ENCODE measurements around the gene BIRC7. TPM values are rescaled to one million over a fixed set of nuclear protein-coding genes. Genes with fewer than 3 reads are reported as not detected.

The BIRC7 gene
- polyA plus RNA-seq, 1 donor (not counting 4 experiments of a cell fraction or from before 2014, with no cell fraction given): not detected

GRCh38 chr20:63268671-63269439, 33.1 kb downstream of the BIRC7 start:
- peak; percentile 68 for FAIRE-seq
- no peak for DNase-seq (ENCODE audit: low read depth, low spot score)
- H3K27me3 ChIP-seq (ENCODE audit: control insufficient read depth, extremely low read depth, insufficient read depth, low read length): peaks cover 7% of the 10 kb centered on the region
- H3K4me3 ChIP-seq (ENCODE audit: control insufficient read depth in 2 of 3, extremely low read depth in 1 of 3, insufficient read depth in 2 of 3, low read depth in 1 of 3, low read length in 3 of 3): no peak overlapping the region
- no peaks in the 10 kb centered on the region for H3K36me3 ChIP-seq (ENCODE audit: control insufficient read depth in 2 of 2, extremely low read depth in 1 of 2, insufficient read depth in 2 of 2, low read length in 2 of 2)
- H3K9me1 ChIP-seq (ENCODE audit: control insufficient read depth, extremely low read depth, insufficient read depth, low read length): no peaks in the 10 kb centered on the region
- TF ChIP-seq EZH2 (IDR thresholded peaks at IDR 0.05; ENCODE audit: low read length): no peak
- H3K9ac ChIP-seq (ENCODE audit: control insufficient read depth, extremely low read depth, insufficient read depth, low read length): no peak overlapping the region
- no peaks in the 10 kb centered on the region for H4K20me1 ChIP-seq (ENCODE audit: control insufficient read depth, extremely low read depth, insufficient read depth, low read length)
- H3K4me2 ChIP-seq (ENCODE audit: control insufficient read depth, extremely low read depth, insufficient read depth, low read depth, low read length): peak overlapping the region; percentile 52
- H3K4me1 ChIP-seq (ENCODE audit: control insufficient read depth, extremely low read depth, insufficient read depth, low read length): peaks cover 18% of the 10 kb centered on the region
- no peaks in the 10 kb centered on the region for H3K9me3 ChIP-seq (ENCODE audit: control insufficient read depth, low read depth, low read length)
- no peak overlapping the region for H3K27ac ChIP-seq (ENCODE audit: control insufficient read depth, insufficient read depth, low read length)
- no peak overlapping the region for H2AFZ ChIP-seq (ENCODE audit: control insufficient read depth, low read length)
- H3K79me2 ChIP-seq (ENCODE audit: control insufficient read depth, insufficient read depth, low read length): peaks cover 12% of the 10 kb centered on the region
- dilution Hi-C loops (cut with MboI; ENCODE audit: extremely low pct_ligation_motif_present, low sequenced_read_pairs): no loop called here

DNA sequence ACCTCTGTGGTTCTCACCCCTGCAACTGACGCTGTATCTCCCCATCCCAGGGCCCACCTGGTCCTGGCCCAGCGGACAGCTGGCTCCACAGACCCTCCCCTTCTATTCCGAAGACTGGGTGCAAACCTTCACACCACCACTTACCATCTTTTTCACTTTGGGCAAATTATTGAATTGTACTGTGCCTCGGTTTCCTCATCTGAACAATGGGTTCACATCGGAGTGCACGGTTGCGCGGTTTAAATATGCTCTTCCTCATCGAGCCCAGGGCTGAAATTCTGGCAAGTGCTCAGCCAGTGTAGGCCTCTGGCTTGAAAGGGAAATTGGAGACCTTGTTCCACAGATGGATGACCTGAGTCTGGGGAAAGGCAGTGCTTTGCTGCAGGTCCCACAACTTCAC, 34.0 kb downstream of the BIRC7 start:
- Histone ChIP-seq H3K27ac (ENCODE audit: control insufficient read depth, insufficient read depth, low read length) (no peak overlapping the region), H3K79me2 (ENCODE audit: control insufficient read depth, insufficient read depth, low read length) (peaks cover 20% of the 10 kb centered on the region), H3K4me1 (ENCODE audit: control insufficient read depth, extremely low read depth, insufficient read depth, low read length) (peaks cover 21% of the 10 kb centered on the region), H4K20me1 (ENCODE audit: control insufficient read depth, extremely low read depth, insufficient read depth, low read length) (peaks cover 4% of the 10 kb centered on the region), H3K36me3 (ENCODE audit: control insufficient read depth in 2 of 2, extremely low read depth in 1 of 2, insufficient read depth in 2 of 2, low read length in 2 of 2) (peaks cover 0 to 2% of the 10 kb centered on the region in 2 experiments), H3K9me1 (ENCODE audit: control insufficient read depth, extremely low read depth, insufficient read depth, low read length) (peaks cover 2% of the 10 kb centered on the region), H3K27me3 (ENCODE audit: control insufficient read depth, extremely low read depth, insufficient read depth, low read length) (no peaks in the 10 kb centered on the region), H2AFZ (ENCODE audit: control insufficient read depth, low read length) (no peak overlapping the region), H3K9ac (ENCODE audit: control insufficient read depth, extremely low read depth, insufficient read depth, low read length) (no peak overlapping the region), H3K4me3 (ENCODE audit: control insufficient read depth in 2 of 3, extremely low read depth in 1 of 3, insufficient read depth in 2 of 3, low read depth in 1 of 3, low read length in 3 of 3) (no peak overlapping the region), H3K9me3 (ENCODE audit: control insufficient read depth, low read depth, low read length) (no peaks in the 10 kb centered on the region), H3K4me2 (ENCODE audit: control insufficient read depth, extremely low read depth, insufficient read depth, low read depth, low read length) (no peak overlapping the region)
- dilution Hi-C loops (cut with MboI; ENCODE audit: extremely low pct_ligation_motif_present, low sequenced_read_pairs): no loop called here
- no peak for FAIRE-seq
- TF ChIP-seq CTCF (optimal IDR thresholded peaks at IDR 0.05 in 1 of 3, IDR thresholded peaks at IDR 0.05 in 1 of 3, conservative IDR thresholded peaks at IDR 0.05 in 1 of 3; ENCODE audit: extremely low read depth in 1 of 3, insufficient read depth in 2 of 3, low read length in 3 of 3) (no peak), EZH2 (IDR thresholded peaks at IDR 0.05; ENCODE audit: low read length) (no peak)
- DNase-seq (ENCODE audit: low read depth, low spot score): no peak
